ACHN (cell line): Measurements from ENCODE around the gene PIGV.

Experiments
- DNase-seq: peaks from one replicate; pipeline ENCODE4 v3.0.0-alpha.2; 2015
- in situ Hi-C: cut with HindIII; loops from 2 replicates; pipeline ENCODE4 v1.10.0; 2017; ENCODE audit warnings: low sequenced_read_pairs, low pct_ligation_motif_present, low pct_unique_long_range_greater_than_20kb

Gene PIGV

GRCh38 chr1:26771285-26771642 lies 16.5 kb upstream of the PIGV start:
- DNase-seq = no peak
- in situ Hi-C loops = no loop called here

GRCh38 chr1:26771643-26772321 lies 16.0 kb upstream of the PIGV start:
- DNase-seq = peak; percentile 95
- in situ Hi-C loops = no loop called here

GRCh38 chr1:26772687-26773086 lies 15.1 kb upstream of the PIGV start:
- peak; percentile 96 for DNase-seq
- in situ Hi-C loops = no loop called here

GRCh38 chr1:26774462-26774861 lies 13.3 kb upstream of the PIGV start:
- DNase-seq = no peak
- in situ Hi-C loops = no loop called here

- no peak for DNase-seq
- in situ Hi-C loops = no loop called here
These were observed 12.1 kb upstream of the PIGV start for GRCh38 chr1:26775666-26776065.

- in situ Hi-C loops = no loop called here
- no peak for DNase-seq
These were observed 8.6 kb upstream of the PIGV start for GRCh38 chr1:26779098-26779668.

GRCh38 chr1:26780344-26780957 lies 7.3 kb upstream of the PIGV start:
- DNase-seq = no peak
- in situ Hi-C loops = no loop called here

- in situ Hi-C loops = no loop called here
- DNase-seq = no peak
These were observed 6.4 kb upstream of the PIGV start for GRCh38 chr1:26781206-26781825.

GRCh38 chr1:26782521-26783212 lies 5.1 kb upstream of the PIGV start:
- DNase-seq = no peak
- in situ Hi-C loops = no loop called here

GRCh38 chr1:26783646-26784022 lies 4.1 kb upstream of the PIGV start:
- in situ Hi-C loops = no loop called here
- DNase-seq = no peak

- in situ Hi-C loops = no loop called here
- peak; percentile 36 for DNase-seq
These were observed 3.5 kb upstream of the PIGV start for GRCh38 chr1:26784023-26784871.

- DNase-seq = no peak
- in situ Hi-C loops = no loop called here
These were observed 2.9 kb upstream of the PIGV start for GRCh38 chr1:26784886-26785285.

GRCh38 chr1:26785611-26786436 lies 1.9 kb upstream of the PIGV start:
- peak; percentile 24 for DNase-seq
- in situ Hi-C loops = no loop called here

- peak; percentile 78 for DNase-seq
- in situ Hi-C loops = no loop called here
These were observed 1.0 kb upstream of the PIGV start for GRCh38 chr1:26786437-26787380.

- DNase-seq = no peak
- in situ Hi-C loops = no loop called here
These were observed 407 bp upstream of the PIGV start for GRCh38 chr1:26787381-26787705.

- DNase-seq = no peak
- in situ Hi-C loops = no loop called here
These were observed 700 bp downstream of the PIGV start for GRCh38 chr1:26788515-26788785.
